Fibroblast of lung (primary cell): ENCODE data around the gene HRAS. TPM values are rescaled to one million over a fixed set of nuclear protein-coding genes. Genes with fewer than 3 reads are reported as not detected.
A peak's percentile ranks its signal among the peaks of the same experiment; 100 is the strongest.

Experiments used
- DNase-seq, 2 donors: peaks; one replicate each; pipeline versions ENCODE4 v3.0.0 to v3.0.0-alpha.2; 2010; ENCODE audit warnings: low read depth in 2 of 2
- H2AFZ ChIP-seq: 2 replicates; pipeline ENCODE4 v1.5.1; 2012; ENCODE audit warnings: low read length, control low read depth, inconsistent platforms
- H3K27ac ChIP-seq: 2 replicates; pipeline ENCODE4 v1.5.1; 2011; ENCODE audit warnings: low read length, control low read depth; ENCODE audit not compliant: insufficient read depth
- H3K27me3 ChIP-seq: 2 replicates; pipeline ENCODE4 v1.5.1; 2011; ENCODE audit warnings: mild to moderate bottlenecking, low read length; ENCODE audit not compliant: control insufficient read depth, insufficient read depth
- H3K36me3 ChIP-seq: 2 replicates; pipeline ENCODE4 v1.5.1; 2011; ENCODE audit warnings: low read length; ENCODE audit not compliant: control insufficient read depth, insufficient read depth
- H3K4me1 ChIP-seq: 2 replicates; pipeline ENCODE4 v1.5.1; 2011; ENCODE audit warnings: low read length; ENCODE audit not compliant: control insufficient read depth, insufficient read depth; ENCODE audit errors: extremely low read depth
- H3K4me2 ChIP-seq: 2 replicates; pipeline ENCODE4 v1.5.1; 2011; ENCODE audit warnings: low read length, control low read depth; ENCODE audit not compliant: insufficient read depth; ENCODE audit errors: extremely low read depth
- H3K4me3 ChIP-seq, 4 experiments: fragments of 200-600 bp in 1 of 4; sonication (generic) in 1 of 4; replicated peaks in 1 of 4; 2 replicates each; pipeline ENCODE4 v1.5.1; 2011 to 2016; ENCODE audit warnings: low read length in 4 of 4, low read depth in 3 of 4, mild to moderate bottlenecking in 3 of 4, control low read depth in 2 of 4, inconsistent platforms in 1 of 4, mixed read lengths in 1 of 4; ENCODE audit not compliant: insufficient read depth in 1 of 4; ENCODE audit errors: control extremely low read depth in 1 of 4
- H3K79me2 ChIP-seq: 2 replicates; pipeline ENCODE4 v1.5.1; 2012; ENCODE audit warnings: mild to moderate bottlenecking, low read length, inconsistent platforms; ENCODE audit not compliant: control insufficient read depth, insufficient read depth
- H3K9ac ChIP-seq: 2 replicates; pipeline ENCODE4 v1.5.1; 2011; ENCODE audit warnings: mild to moderate bottlenecking, low read length, control low read depth; ENCODE audit not compliant: insufficient read depth
- H3K9me3 ChIP-seq: 2 replicates; pipeline ENCODE4 v1.5.1; 2012; ENCODE audit warnings: low read depth, low read length; ENCODE audit not compliant: control insufficient read depth, insufficient read depth
- H4K20me1 ChIP-seq: 2 replicates; pipeline ENCODE4 v1.5.1; 2011; ENCODE audit warnings: low read length; ENCODE audit not compliant: control insufficient read depth, insufficient read depth; ENCODE audit errors: extremely low read depth
- CTCF ChIP-seq, 2 donors: IDR thresholded peaks in 1 of 2; conservative IDR thresholded peaks in 1 of 2; 1 replicate in 1 of 2; 2 replicates in 1 of 2; pipeline ENCODE4 v1.5.1; 2011 to 2012; ENCODE audit warnings: low read length in 2 of 2, control low read depth in 1 of 2, inconsistent platforms in 1 of 2, low read depth in 1 of 2, mild to moderate bottlenecking in 1 of 2
- EZH2 ChIP-seq: IDR thresholded peaks from 2 replicates; pipeline ENCODE4 v1.5.1; 2012; ENCODE audit warnings: low read length, control low read depth, mild to moderate bottlenecking; ENCODE audit errors: missing control alignments
- polyA plus RNA-seq, 2 donors: library from polyadenylated mRNA; depleted of rRNA in 1 of 2; stranded (reverse) in 1 of 2; unstranded in 1 of 2; fragments of >200 nt; gene quantifications; 2 replicates each; pipeline ENCODE4 v1.2.1, GENCODE V29; 2011 to 2012; ENCODE audit warnings: missing spikeins in 1 of 2
- total RNA-seq: library from RNA; depleted of rRNA; stranded (reverse); fragments of >200 nt; gene quantifications from 2 replicates; pipeline ENCODE4 v1.2.1, GENCODE V29; 2014

The HRAS gene
- total and polyA plus RNA-seq, 2 donors (not counting 1 experiment from before 2014, with no cell fraction given), result 51.7 to 58.5 TPM

- Histone ChIP-seq H3K4me3 (peak overlapping the region in 1 of 4 experiments; percentile 96), H3K27ac (peak overlapping the region; percentile 83), H2AFZ (no peak overlapping the region), H4K20me1 (no peaks in the 10 kb centered on the region), H3K4me1 (peaks cover 13% of the 10 kb centered on the region), H3K27me3 (no peaks in the 10 kb centered on the region), H3K36me3 (peaks cover 44% of the 10 kb centered on the region), H3K9me3 (no peaks in the 10 kb centered on the region), H3K9ac (peak overlapping the region; percentile 42), H3K79me2 (peaks cover 58% of the 10 kb centered on the region), H3K4me2 (no peak overlapping the region)
- DNase-seq, result no peak
- TF ChIP-seq CTCF (conservative IDR thresholded peaks at IDR 0.05 in 1 of 2, IDR thresholded peaks at IDR 0.05 in 1 of 2; ENCODE audit: low read depth in 1 of 2, low read length in 2 of 2), result no peak
- no peak for TF ChIP-seq EZH2
Observed at GRCh38 chr11:502288-503178, 32.8 kb downstream of the HRAS start.

GRCh38 chr11:501683-502287, 33.6 kb downstream of the HRAS start:
- Histone ChIP-seq H3K27ac (no peak overlapping the region), H3K27me3 (no peaks in the 10 kb centered on the region), H3K36me3 (peaks cover 52% of the 10 kb centered on the region), H3K9me3 (no peaks in the 10 kb centered on the region), H3K9ac (no peak overlapping the region), H2AFZ (no peak overlapping the region), H3K4me3 (no peak overlapping the region), H3K4me1 (peaks cover 13% of the 10 kb centered on the region), H3K4me2 (no peak overlapping the region), H4K20me1 (no peaks in the 10 kb centered on the region), H3K79me2 (peaks cover 60% of the 10 kb centered on the region)
- no peak for DNase-seq
- TF ChIP-seq EZH2, result no peak
- no peak for TF ChIP-seq CTCF (conservative IDR thresholded peaks at IDR 0.05 in 1 of 2, IDR thresholded peaks at IDR 0.05 in 1 of 2; ENCODE audit: low read depth in 1 of 2, low read length in 2 of 2)

GRCh38 chr11:501001-501682, 34.2 kb downstream of the HRAS start:
- TF ChIP-seq CTCF (conservative IDR thresholded peaks at IDR 0.05 in 1 of 2, IDR thresholded peaks at IDR 0.05 in 1 of 2; ENCODE audit: low read depth in 1 of 2, low read length in 2 of 2) (no peak), EZH2 (no peak)
- Histone ChIP-seq H4K20me1 (no peaks in the 10 kb centered on the region), H3K4me3 (no peak overlapping the region), H3K9me3 (no peaks in the 10 kb centered on the region), H3K4me1 (peaks cover 13% of the 10 kb centered on the region), H3K9ac (no peak overlapping the region), H3K79me2 (peaks cover 59% of the 10 kb centered on the region), H3K27ac (no peak overlapping the region), H3K36me3 (peaks cover 52% of the 10 kb centered on the region), H2AFZ (no peak overlapping the region), H3K27me3 (no peaks in the 10 kb centered on the region), H3K4me2 (no peak overlapping the region)
- DNase-seq, result no peak
